ENCODE results near the gene ZNF692. TPM values are rescaled to one million over a fixed set of nuclear protein-coding genes. Genes with fewer than 3 reads are reported as not detected.
"Not testable (repeated sequence)": the region's sequence is repeated elsewhere in the genome, so short reads cannot be mapped to it uniquely, and the experiment has no call there.

ZNF692 gene
- polyA plus RNA-seq, 1 donor (not counting 4 experiments of a cell fraction or from before 2014, with no cell fraction given), result 27.0 TPM

DNA sequence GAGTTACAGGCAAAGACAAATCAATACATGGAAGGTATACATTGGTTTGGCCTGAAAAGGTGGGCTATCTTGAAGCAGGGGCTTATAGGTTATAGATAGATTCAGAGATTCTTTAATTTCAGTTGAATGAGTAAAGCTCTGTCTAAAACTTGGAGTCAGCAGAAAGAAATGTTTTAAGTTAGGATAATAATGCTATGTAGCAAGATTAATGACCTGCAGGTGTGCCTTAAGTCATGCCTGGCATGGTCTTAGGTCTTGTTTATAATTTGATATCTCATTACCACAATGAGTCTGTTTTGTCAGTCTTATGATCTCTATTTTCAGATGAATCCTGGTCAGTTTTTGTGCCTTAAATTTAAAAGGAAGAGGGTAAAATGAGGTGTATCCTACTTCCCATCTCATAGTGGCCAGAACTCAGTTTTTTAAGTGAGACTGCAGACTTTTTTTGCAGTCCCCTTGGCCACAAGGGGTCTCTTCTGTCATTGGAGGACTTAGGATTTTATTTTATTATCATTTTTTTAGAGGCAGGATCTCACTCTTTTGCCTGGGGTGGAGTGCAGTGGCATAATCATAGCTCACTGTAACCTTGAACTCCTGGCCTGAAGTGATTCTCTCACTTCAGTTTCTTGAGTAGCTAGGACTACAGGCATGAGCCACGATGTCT, 25.9 kb upstream of the ZNF692 start:
- DNase-seq (ENCODE audit: low read depth, low spot score) (no peak), FAIRE-seq (no peak)
- H4K20me1 ChIP-seq (ENCODE audit: control insufficient read depth, extremely low read depth, insufficient read depth, low read length), result no peaks in the 10 kb centered on the region
- no peaks in the 10 kb centered on the region for H3K9me3 ChIP-seq (ENCODE audit: control insufficient read depth, low read depth, low read length)
- no peak overlapping the region for H3K27ac ChIP-seq (ENCODE audit: control insufficient read depth, insufficient read depth, low read length)
- no peak for TF ChIP-seq EZH2 (IDR thresholded peaks at IDR 0.05; ENCODE audit: low read length)
- TF ChIP-seq, protein P1, sequence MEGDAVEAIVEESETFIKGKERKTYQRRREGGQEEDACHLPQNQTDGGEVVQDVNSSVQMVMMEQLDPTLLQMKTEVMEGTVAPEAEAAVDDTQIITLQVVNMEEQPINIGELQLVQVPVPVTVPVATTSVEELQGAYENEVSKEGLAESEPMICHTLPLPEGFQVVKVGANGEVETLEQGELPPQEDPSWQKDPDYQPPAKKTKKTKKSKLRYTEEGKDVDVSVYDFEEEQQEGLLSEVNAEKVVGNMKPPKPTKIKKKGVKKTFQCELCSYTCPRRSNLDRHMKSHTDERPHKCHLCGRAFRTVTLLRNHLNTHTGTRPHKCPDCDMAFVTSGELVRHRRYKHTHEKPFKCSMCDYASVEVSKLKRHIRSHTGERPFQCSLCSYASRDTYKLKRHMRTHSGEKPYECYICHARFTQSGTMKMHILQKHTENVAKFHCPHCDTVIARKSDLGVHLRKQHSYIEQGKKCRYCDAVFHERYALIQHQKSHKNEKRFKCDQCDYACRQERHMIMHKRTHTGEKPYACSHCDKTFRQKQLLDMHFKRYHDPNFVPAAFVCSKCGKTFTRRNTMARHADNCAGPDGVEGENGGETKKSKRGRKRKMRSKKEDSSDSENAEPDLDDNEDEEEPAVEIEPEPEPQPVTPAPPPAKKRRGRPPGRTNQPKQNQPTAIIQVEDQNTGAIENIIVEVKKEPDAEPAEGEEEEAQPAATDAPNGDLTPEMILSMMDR (optimal IDR thresholded peaks at IDR 0.05 in 1 of 3, IDR thresholded peaks at IDR 0.05 in 1 of 3, conservative IDR thresholded peaks at IDR 0.05 in 1 of 3; ENCODE audit: extremely low read depth in 1 of 3, insufficient read depth in 2 of 3, low read length in 3 of 3), result no peak
- H2AFZ ChIP-seq (ENCODE audit: control insufficient read depth, low read length), result no peak overlapping the region
- no peaks in the 10 kb centered on the region for H3K27me3 ChIP-seq (ENCODE audit: control insufficient read depth, extremely low read depth, insufficient read depth, low read length)
- H3K4me2 ChIP-seq (ENCODE audit: control insufficient read depth, extremely low read depth, insufficient read depth, low read depth, low read length), result no peak overlapping the region
- no peaks in the 10 kb centered on the region for H3K36me3 ChIP-seq (ENCODE audit: control insufficient read depth in 2 of 2, extremely low read depth in 1 of 2, insufficient read depth in 2 of 2, low read length in 2 of 2)
- no peaks in the 10 kb centered on the region for H3K4me1 ChIP-seq (ENCODE audit: control insufficient read depth, extremely low read depth, insufficient read depth, low read length)
- H3K79me2 ChIP-seq (ENCODE audit: control insufficient read depth, insufficient read depth, low read length), result no peaks in the 10 kb centered on the region
- dilution Hi-C loops (cut with MboI; ENCODE audit: extremely low pct_ligation_motif_present, low sequenced_read_pairs), result no loop called here
- H3K9me1 ChIP-seq (ENCODE audit: control insufficient read depth, extremely low read depth, insufficient read depth, low read length), result no peaks in the 10 kb centered on the region
- H3K4me3 ChIP-seq (ENCODE audit: control insufficient read depth in 2 of 3, extremely low read depth in 1 of 3, insufficient read depth in 2 of 3, low read depth in 1 of 3, low read length in 3 of 3), result no peak overlapping the region
- no peak overlapping the region for H3K9ac ChIP-seq (ENCODE audit: control insufficient read depth, extremely low read depth, insufficient read depth, low read length)

DNA sequence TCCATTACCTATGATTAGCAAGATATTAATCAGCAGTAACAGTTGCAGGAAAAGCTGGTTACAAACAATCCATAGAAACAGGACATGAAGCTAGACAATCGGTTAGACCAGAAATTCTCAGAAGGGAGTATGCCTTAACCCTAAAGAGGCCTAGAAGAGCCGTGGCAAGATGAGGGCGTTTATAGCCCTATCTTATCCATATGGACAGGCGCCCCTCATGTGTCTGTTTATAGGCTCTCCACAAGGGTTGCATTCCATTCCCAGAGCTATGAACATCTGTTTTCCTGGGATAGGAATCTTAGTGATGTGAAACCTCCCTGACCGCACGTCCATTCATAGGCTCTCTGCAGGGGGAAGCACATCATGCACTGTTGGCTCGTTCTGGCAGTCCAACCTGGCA, 23.5 kb upstream of the ZNF692 start:
- H3K27me3 ChIP-seq (ENCODE audit: control insufficient read depth, extremely low read depth, insufficient read depth, low read length); H3K9me1 ChIP-seq (ENCODE audit: control insufficient read depth, extremely low read depth, insufficient read depth, low read length); H3K9me3 ChIP-seq (ENCODE audit: control insufficient read depth, low read depth, low read length); H3K4me3 ChIP-seq (ENCODE audit: control insufficient read depth in 2 of 3, extremely low read depth in 1 of 3, insufficient read depth in 2 of 3, low read depth in 1 of 3, low read length in 3 of 3); H4K20me1 ChIP-seq (ENCODE audit: control insufficient read depth, extremely low read depth, insufficient read depth, low read length); H3K36me3 ChIP-seq (ENCODE audit: control insufficient read depth in 2 of 2, extremely low read depth in 1 of 2, insufficient read depth in 2 of 2, low read length in 2 of 2); dilution Hi-C loops (cut with MboI; ENCODE audit: extremely low pct_ligation_motif_present, low sequenced_read_pairs); H3K27ac ChIP-seq (ENCODE audit: control insufficient read depth, insufficient read depth, low read length); H3K4me1 ChIP-seq (ENCODE audit: control insufficient read depth, extremely low read depth, insufficient read depth, low read length); DNase-seq (ENCODE audit: low read depth, low spot score); FAIRE-seq; H3K79me2 ChIP-seq (ENCODE audit: control insufficient read depth, insufficient read depth, low read length); H2AFZ ChIP-seq (ENCODE audit: control insufficient read depth, low read length); H3K9ac ChIP-seq (ENCODE audit: control insufficient read depth, extremely low read depth, insufficient read depth, low read length); H3K4me2 ChIP-seq (ENCODE audit: control insufficient read depth, extremely low read depth, insufficient read depth, low read depth, low read length): not testable (repeated sequence)

DNA sequence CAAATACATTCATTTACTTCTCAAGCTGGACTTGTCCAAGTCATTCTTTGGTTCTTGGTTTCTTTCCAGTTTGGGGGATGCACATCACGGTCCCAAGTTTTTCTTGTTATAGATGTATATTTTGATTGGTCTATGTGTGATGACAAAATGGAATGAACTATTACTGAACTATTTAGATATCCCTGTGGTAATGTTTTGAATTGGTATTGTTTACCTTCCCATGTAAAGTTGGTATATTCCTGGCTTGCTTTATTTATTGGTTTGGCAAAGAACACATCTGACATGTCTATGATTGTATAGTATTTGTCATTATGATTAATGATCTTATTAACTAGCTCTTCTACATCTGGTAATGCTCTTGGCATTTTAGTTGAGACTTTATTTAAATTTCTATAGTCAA, 22.4 kb upstream of the ZNF692 start:
- Histone ChIP-seq H3K9ac (ENCODE audit: control insufficient read depth, extremely low read depth, insufficient read depth, low read length) (no peak overlapping the region), H3K9me1 (ENCODE audit: control insufficient read depth, extremely low read depth, insufficient read depth, low read length) (no peaks in the 10 kb centered on the region), H4K20me1 (ENCODE audit: control insufficient read depth, extremely low read depth, insufficient read depth, low read length) (no peaks in the 10 kb centered on the region), H3K79me2 (ENCODE audit: control insufficient read depth, insufficient read depth, low read length) (no peaks in the 10 kb centered on the region), H3K4me1 (ENCODE audit: control insufficient read depth, extremely low read depth, insufficient read depth, low read length) (no peaks in the 10 kb centered on the region), H2AFZ (ENCODE audit: control insufficient read depth, low read length) (no peak overlapping the region), H3K4me3 (ENCODE audit: control insufficient read depth in 2 of 3, extremely low read depth in 1 of 3, insufficient read depth in 2 of 3, low read depth in 1 of 3, low read length in 3 of 3) (no peak overlapping the region), H3K27ac (ENCODE audit: control insufficient read depth, insufficient read depth, low read length) (no peak overlapping the region), H3K27me3 (ENCODE audit: control insufficient read depth, extremely low read depth, insufficient read depth, low read length) (no peaks in the 10 kb centered on the region), H3K4me2 (ENCODE audit: control insufficient read depth, extremely low read depth, insufficient read depth, low read depth, low read length) (no peak overlapping the region), H3K9me3 (ENCODE audit: control insufficient read depth, low read depth, low read length) (no peaks in the 10 kb centered on the region), H3K36me3 (ENCODE audit: control insufficient read depth in 2 of 2, extremely low read depth in 1 of 2, insufficient read depth in 2 of 2, low read length in 2 of 2) (no peaks in the 10 kb centered on the region)
- FAIRE-seq, result no peak
- no peak for DNase-seq (ENCODE audit: low read depth, low spot score)
- TF ChIP-seq, protein P1 (optimal IDR thresholded peaks at IDR 0.05 in 1 of 3, IDR thresholded peaks at IDR 0.05 in 1 of 3, conservative IDR thresholded peaks at IDR 0.05 in 1 of 3; ENCODE audit: extremely low read depth in 1 of 3, insufficient read depth in 2 of 3, low read length in 3 of 3), result no peak
- TF ChIP-seq EZH2 (IDR thresholded peaks at IDR 0.05; ENCODE audit: low read length), result no peak
- dilution Hi-C loops (cut with MboI; ENCODE audit: extremely low pct_ligation_motif_present, low sequenced_read_pairs), result no loop called here

All from keratinocyte (primary cell).